ENCODE data around the gene C17orf50.

GRCh38 chr17:35725802-35726126 is 34.9 kb upstream of the C17orf50 start:
- TF ChIP-seq CTCF (IDR thresholded peaks at IDR 0.05; ENCODE audit: poor library complexity): no peak
- TF ChIP-seq EZH2phosphoT487 (IDR thresholded peaks at IDR 0.05; ENCODE audit: low read depth, severe bottlenecking, unreplicated experiment): no peak

Data from hepatocyte (in vitro differentiated cells).